HFF-Myc (cell line): ENCODE measurements around the gene ITFG2.

Experiments used
- DNase-seq: peaks from one replicate; pipeline ENCODE4 v3.0.0-alpha.2; 2011; ENCODE audit warnings: low read depth; ENCODE audit errors: extremely low read depth
- H3K4me3 ChIP-seq: replicated peaks from 2 replicates; pipeline ENCODE4 v1.5.1; 2011; ENCODE audit warnings: low read depth, mild to moderate bottlenecking, control low read depth, low read length
- CTCF ChIP-seq: IDR thresholded peaks from 2 replicates; pipeline ENCODE4 v1.5.1; 2012; ENCODE audit warnings: mild to moderate bottlenecking, low read depth, low read length, control low read depth; ENCODE audit errors: missing control alignments

The ITFG2 gene

GRCh38 chr12:2854669-2855453, 42.4 kb downstream of the ITFG2 start:
- no peak overlapping the region for H3K4me3 ChIP-seq
- no peak for DNase-seq
- no peak for TF ChIP-seq CTCF

- no peak for DNase-seq
- no peak for TF ChIP-seq CTCF
Measured at GRCh38 chr12:2855546-2855945, 43.1 kb downstream of the ITFG2 start.

GRCh38 chr12:2856051-2856450, 43.6 kb downstream of the ITFG2 start:
- H3K4me3 ChIP-seq, result no peak overlapping the region
- no peak for TF ChIP-seq CTCF
- no peak for DNase-seq

More at GRCh38 chr12:2855546-2855945, 43.1 kb downstream of the ITFG2 start:
- H3K4me3 ChIP-seq, result no peak overlapping the region

GRCh38 chr12:2857021-2857431, 44.6 kb downstream of the ITFG2 start, which contains the start of gene TEX52:
TSS of gene TEX52 (minus strand) at chr12:2857039. CDS start at chr12:2857026, 13 bp downstream.
- DNase-seq, result no peak

GRCh38 chr12:2857576-2857975, 45.1 kb downstream of the ITFG2 start:
- TF ChIP-seq CTCF, result no peak
- H3K4me3 ChIP-seq, result no peak overlapping the region
- no peak for DNase-seq

More at GRCh38 chr12:2857021-2857431, 44.6 kb downstream of the ITFG2 start, which contains the start of gene TEX52:
- H3K4me3 ChIP-seq, result no peak within 1 kb of the TSS
- no peak for TF ChIP-seq CTCF

GRCh38 chr12:2858334-2858733, 45.9 kb downstream of the ITFG2 start:
- DNase-seq, result no peak
- H3K4me3 ChIP-seq, result no peak overlapping the region
- no peak for TF ChIP-seq CTCF
